Upper lobe of left lung (tissue), 4 donors: ENCODE measurements around the gene TCERG1L.

Source experiments
- CTCF ChIP-seq, 6 experiments: fragments of 450-650 bp in 4 of 6; fragments of 200-600 bp in 2 of 6; sonication (generic) in 2 of 6; IDR thresholded peaks; one replicate each; pipeline ENCODE4 v1.5.1; 2016 to 2019; ENCODE audit warnings: antibody characterized with exemption in 6 of 6
- POLR2AphosphoS5 ChIP-seq, 2 donors: sonication (generic); formaldehyde crosslinking; IDR thresholded peaks; one replicate each; pipeline ENCODE4 v1.5.1; 2017; ENCODE audit warnings: antibody characterized with exemption in 2 of 2

- TF ChIP-seq CTCF (IDR thresholded peaks at IDR 0.05): no peak
- TF ChIP-seq POLR2AphosphoS5 (IDR thresholded peaks at IDR 0.05): no peak
Observed at GRCh38 chr10:131129544-131129943, 182.0 kb downstream of the TCERG1L start.
